ACC112 (cell line): ENCODE data around the gene DPYSL3.

Experiments
- H2AFZ ChIP-seq: fragments of 200-600 bp; sonication (generic); one replicate; pipeline ENCODE4 v1.6.0; 2017; ENCODE audit warnings: antibody characterized with exemption, low read length; ENCODE audit not compliant: unreplicated experiment
- H3K27ac ChIP-seq: fragments of 200-600 bp; sonication (generic); 2 replicates; pipeline ENCODE4 v1.5.1; 2014; ENCODE audit warnings: low read depth, mild to moderate bottlenecking, antibody characterized with exemption, low read length, moderate library complexity
- H3K27me3 ChIP-seq: fragments of 200-600 bp; sonication (generic); 2 replicates; pipeline ENCODE4 v1.6.1; 2014; ENCODE audit warnings: mild to moderate bottlenecking, antibody characterized with exemption, low read length, moderate library complexity, mixed read lengths; ENCODE audit not compliant: insufficient read depth
- H3K36me3 ChIP-seq: fragments of 200-600 bp; sonication (generic); 2 replicates; pipeline ENCODE4 v1.6.1; 2016; ENCODE audit warnings: mild to moderate bottlenecking, antibody characterized with exemption, low read length, moderate library complexity, mixed read lengths; ENCODE audit not compliant: insufficient read depth
- H3K4me1 ChIP-seq: fragments of 200-600 bp; sonication (generic); one replicate; pipeline ENCODE4 v1.6.1; 2016; ENCODE audit warnings: low read length, mixed read lengths; ENCODE audit not compliant: insufficient read depth, unreplicated experiment, control insufficient read depth
- H3K4me3 ChIP-seq: fragments of 200-600 bp; sonication (generic); 2 replicates; pipeline ENCODE4 v1.5.1; 2014; ENCODE audit warnings: mild to moderate bottlenecking, low read depth, low read length
- H3K79me2 ChIP-seq: fragments of 200-600 bp; sonication (generic); one replicate; pipeline ENCODE4 v1.6.0; 2016; ENCODE audit warnings: low read length; ENCODE audit not compliant: control insufficient read depth, unreplicated experiment, insufficient read depth

The DPYSL3 gene

DNA sequence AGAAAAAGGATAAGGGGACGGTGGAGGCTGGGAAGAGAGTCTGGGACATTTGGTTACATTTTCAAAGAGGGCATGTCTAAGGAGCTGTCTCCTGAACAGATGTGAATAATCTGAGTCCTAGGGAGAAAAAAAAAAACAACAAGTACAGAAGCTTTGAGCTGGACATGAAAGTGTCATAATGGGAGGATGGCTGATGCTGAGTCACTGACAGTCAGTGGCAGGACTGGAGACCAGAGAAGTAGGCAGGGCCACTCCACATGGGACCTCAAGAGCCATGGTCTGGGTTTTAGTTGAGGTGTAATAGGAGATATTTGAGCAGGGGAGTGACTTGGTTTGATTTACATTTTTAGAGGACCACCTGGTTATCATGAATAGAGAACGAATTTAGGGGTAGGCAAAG is 70.6 kb downstream of the DPYSL3 start:
- no peaks in the 10 kb centered on the region for H3K27me3 ChIP-seq
- peaks cover 8% of the 10 kb centered on the region for H3K4me1 ChIP-seq
- H3K79me2 ChIP-seq: no peaks in the 10 kb centered on the region
- H3K4me3 ChIP-seq: no peak overlapping the region
- no peak overlapping the region for H2AFZ ChIP-seq
- no peak overlapping the region for H3K27ac ChIP-seq
- no peaks in the 10 kb centered on the region for H3K36me3 ChIP-seq

DNA sequence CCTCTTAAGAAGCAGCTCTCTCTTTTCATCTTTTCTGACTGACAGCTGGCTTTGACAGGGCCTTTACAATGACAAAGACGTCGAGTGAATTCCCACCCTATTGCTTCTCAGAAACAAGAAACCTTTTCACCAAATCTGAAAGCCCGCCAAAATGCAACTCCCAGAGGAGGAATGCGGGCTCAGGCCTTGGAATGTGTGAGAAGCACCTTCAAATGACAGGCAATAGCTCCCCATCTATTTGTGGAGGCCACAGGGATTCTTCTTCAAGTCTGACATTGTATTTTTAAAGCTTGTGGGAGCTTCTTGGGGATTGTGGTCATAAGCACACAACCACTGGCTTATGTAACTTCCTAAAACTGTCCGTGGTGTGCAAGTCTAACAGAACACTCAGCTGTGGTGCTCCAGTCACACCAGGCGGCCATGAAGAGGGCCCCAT is 72.7 kb downstream of the DPYSL3 start:
- Histone ChIP-seq H2AFZ (no peak overlapping the region), H3K4me3 (no peak overlapping the region), H3K27ac (no peak overlapping the region), H3K36me3 (no peaks in the 10 kb centered on the region), H3K4me1 (peaks cover 8% of the 10 kb centered on the region), H3K27me3 (no peaks in the 10 kb centered on the region), H3K79me2 (no peaks in the 10 kb centered on the region)

DNA sequence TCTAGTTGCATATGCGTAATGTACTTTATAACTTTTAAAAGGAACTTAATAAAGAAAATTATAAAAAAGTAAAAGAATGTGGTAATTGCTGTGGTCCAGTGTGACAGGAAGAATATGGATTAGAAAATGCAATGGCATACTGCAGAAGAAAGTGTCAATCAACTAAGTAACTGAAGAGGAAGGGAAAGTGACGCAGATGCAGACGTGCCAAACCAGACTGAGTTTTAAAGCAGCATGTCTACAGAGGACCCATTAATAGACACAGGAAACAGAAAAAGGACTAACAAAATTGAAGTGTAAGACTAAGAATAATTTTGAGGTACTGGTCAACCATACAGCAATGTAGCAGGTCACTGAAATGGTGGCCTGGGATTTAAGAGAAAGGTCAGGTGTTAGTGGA is 73.3 kb downstream of the DPYSL3 start:
- Histone ChIP-seq H3K4me3 (no peak overlapping the region), H3K36me3 (no peaks in the 10 kb centered on the region), H3K27ac (no peak overlapping the region), H3K79me2 (no peaks in the 10 kb centered on the region), H3K27me3 (no peaks in the 10 kb centered on the region), H2AFZ (no peak overlapping the region), H3K4me1 (peaks cover 8% of the 10 kb centered on the region)

DNA sequence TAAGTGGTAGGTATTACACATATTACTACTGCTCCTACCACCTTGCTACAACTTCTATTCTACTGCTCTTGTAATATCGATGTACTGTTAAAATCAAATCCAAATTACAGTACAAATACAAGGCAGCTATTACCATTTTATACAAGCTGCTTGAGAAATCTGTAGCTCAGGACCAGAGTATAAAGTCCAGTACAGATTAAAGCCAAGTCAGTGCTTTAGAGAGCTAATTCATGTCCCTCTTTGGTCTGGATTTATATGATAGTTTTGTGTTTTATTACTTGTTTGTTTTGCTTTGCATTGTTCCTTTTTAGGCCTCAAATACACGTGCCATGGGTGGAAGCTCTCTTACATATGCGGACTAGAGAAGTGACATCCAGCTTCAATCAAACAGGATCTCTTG is 75.8 kb downstream of the DPYSL3 start:
- Histone ChIP-seq H3K27ac (no peak overlapping the region), H3K4me3 (no peak overlapping the region), H3K79me2 (no peaks in the 10 kb centered on the region), H2AFZ (no peak overlapping the region), H3K36me3 (no peaks in the 10 kb centered on the region), H3K4me1 (peaks cover 2% of the 10 kb centered on the region), H3K27me3 (no peaks in the 10 kb centered on the region)

DNA sequence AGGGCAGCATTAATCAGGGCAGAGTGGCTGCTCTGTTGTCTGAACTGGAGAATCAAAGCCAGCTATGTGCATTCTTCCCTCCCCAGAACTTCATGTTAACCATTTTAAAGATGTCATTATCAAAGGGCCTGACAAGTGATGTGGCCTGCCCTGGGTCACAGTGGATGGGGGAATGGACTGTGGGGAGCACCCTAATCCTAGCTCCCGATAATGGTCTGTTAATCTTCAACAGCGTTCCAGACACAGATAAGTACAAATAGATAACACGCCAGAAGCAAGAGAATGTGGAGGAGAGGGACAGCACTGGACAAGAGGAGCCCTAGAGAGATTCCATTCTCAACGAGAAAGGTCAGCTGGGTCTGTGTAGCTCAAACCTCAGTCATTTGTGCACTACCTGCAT is 77.5 kb downstream of the DPYSL3 start:
- Histone ChIP-seq H3K36me3 (no peaks in the 10 kb centered on the region), H2AFZ (no peak overlapping the region), H3K27ac (no peak overlapping the region), H3K4me3 (no peak overlapping the region), H3K79me2 (no peaks in the 10 kb centered on the region), H3K4me1 (peaks cover 10% of the 10 kb centered on the region), H3K27me3 (no peaks in the 10 kb centered on the region)

DNA sequence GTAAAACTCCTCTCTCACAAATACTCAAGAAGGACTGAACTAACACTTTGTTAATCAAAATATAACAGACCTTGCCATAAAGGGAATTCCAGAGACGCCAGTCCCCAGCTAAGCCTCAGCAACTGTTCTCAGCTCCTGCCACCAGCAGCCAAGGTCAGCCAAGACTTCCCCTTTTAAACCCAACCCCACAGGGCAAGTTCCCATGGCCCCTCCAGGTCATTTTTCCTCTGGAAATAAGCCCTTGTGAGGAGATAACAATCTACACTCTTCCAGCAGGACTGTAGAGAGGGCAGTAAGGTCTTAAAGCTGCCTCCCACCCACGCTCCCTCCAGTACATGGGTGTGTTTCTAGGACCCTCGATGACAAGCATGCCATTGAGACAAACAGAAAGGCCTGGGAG is 78.3 kb downstream of the DPYSL3 start:
- peaks cover 17% of the 10 kb centered on the region for H3K4me1 ChIP-seq
- no peaks in the 10 kb centered on the region for H3K79me2 ChIP-seq
- no peaks in the 10 kb centered on the region for H3K36me3 ChIP-seq
- no peaks in the 10 kb centered on the region for H3K27me3 ChIP-seq
- no peak overlapping the region for H3K4me3 ChIP-seq
- no peak overlapping the region for H3K27ac ChIP-seq
- no peak overlapping the region for H2AFZ ChIP-seq

DNA sequence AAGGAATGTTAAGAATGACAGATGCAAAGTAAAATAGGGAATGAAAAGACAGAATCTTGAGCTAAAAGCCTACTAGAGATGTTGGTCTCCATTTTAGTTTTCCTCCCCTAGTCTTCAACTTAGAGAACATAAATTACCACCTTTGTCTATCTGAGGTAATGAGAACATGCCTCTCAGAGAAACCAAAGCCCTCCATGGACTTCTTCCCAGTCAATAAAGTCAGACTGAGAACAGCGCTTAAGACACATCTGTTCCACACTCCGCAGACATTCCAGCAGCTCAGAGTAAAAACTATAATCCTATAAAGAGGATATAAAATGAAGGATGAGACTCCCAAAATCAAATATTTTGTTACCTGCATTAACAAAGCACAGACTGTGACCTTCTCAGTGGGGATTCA is 79.2 kb downstream of the DPYSL3 start:
- Histone ChIP-seq H3K79me2 (no peaks in the 10 kb centered on the region), H3K27me3 (no peaks in the 10 kb centered on the region), H3K4me3 (no peak overlapping the region), H3K27ac (no peak overlapping the region), H3K4me1 (peaks cover 20% of the 10 kb centered on the region), H3K36me3 (no peaks in the 10 kb centered on the region), H2AFZ (no peak overlapping the region)

DNA sequence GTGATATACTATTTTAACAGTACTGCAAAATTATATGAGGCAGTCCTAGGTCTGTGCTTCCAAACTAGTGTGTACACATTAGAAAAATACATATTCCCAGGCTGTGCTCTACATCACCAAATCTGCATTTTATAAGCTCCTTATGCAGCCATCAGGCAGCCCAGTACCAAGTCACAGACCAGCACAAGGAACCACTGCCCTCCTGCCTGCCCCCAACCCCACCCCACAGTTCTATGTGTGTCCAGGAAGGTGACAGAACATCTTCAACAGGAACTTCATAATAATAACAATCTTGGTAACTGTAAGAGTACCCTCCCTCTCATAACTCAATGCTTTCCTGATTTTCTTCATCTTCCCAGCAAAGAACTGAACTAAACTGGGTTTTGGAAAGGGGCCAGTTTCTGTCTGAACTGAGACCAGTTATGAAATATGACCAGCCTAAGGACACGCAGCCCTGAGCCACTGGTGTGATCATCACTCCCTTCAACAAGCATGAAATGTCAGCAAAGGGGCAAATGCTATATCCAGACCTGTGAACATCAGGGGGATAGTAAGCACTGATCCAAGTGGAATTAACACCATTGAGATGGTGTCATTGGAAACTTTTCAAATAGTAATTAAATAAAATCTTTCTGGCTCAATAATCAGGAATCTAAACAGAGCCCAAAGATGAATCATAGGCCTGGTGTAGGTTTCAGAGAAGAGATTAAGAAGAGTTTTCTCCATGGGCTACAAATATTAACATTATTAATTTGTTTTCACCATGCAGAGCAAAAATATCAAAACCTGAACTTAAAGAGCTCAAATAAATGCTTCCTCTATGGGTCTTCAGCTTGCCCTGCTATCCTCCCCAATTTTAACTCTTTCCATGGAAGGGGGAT is 82.1 kb downstream of the DPYSL3 start:
- no peak overlapping the region for H2AFZ ChIP-seq
- H3K27ac ChIP-seq: no peak overlapping the region
- H3K36me3 ChIP-seq: no peaks in the 10 kb centered on the region
- no peaks in the 10 kb centered on the region for H3K79me2 ChIP-seq
- H3K27me3 ChIP-seq: no peaks in the 10 kb centered on the region
- peaks cover 20% of the 10 kb centered on the region for H3K4me1 ChIP-seq
- H3K4me3 ChIP-seq: no peak overlapping the region

DNA sequence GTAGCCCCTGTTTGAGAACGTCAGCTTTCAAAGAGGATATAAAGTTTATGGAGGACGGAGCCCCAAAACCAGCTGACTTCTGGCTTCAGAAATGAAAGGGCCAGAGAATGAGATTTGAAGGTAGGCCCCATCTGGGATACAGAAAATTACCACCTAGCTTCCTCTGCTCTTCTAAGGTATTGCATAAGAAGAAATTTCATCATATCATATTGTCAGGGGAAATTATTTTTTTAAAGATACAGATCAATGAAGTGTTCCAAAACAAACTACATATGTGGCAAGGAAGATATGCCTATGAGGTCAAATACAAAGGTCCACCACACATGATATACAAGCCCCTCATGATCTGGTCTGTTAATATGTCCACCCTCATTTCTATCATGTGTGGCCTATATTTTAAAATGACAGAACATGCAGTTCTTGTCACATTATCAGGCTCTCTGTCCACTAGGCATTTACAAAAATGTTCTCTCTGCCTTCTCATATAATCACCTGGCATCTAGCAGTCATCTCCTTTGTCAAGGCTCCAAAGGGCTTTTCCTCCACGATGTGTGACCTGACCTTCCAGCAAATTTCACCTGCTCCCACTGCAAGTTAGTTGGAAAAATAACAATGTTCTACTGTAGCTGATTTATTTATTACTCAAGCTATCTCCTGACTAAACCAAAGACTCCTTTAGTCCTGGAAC is 83.1 kb downstream of the DPYSL3 start:
- Histone ChIP-seq H3K27ac (no peak overlapping the region), H3K4me1 (peaks cover 20% of the 10 kb centered on the region), H3K27me3 (no peaks in the 10 kb centered on the region), H3K79me2 (no peaks in the 10 kb centered on the region), H3K4me3 (no peak overlapping the region), H3K36me3 (no peaks in the 10 kb centered on the region), H2AFZ (no peak overlapping the region)

DNA sequence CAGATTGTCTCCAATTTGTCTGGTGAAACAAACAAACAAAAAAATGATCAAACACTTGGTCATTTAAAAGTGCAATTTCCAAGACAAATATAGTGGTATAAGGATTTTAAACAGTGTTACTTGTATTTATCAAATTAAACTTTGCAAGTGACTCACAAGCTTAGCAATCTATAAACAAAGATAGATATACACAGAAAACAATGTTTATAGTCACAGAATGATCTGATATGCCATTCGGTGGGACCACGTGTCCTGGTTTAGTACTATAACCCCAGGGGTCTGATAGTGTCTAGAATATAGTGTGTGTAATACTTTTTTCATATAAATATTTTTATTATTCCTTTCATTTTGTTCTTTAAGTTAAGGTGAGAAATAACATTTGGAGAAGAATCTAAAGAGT is 91.3 kb downstream of the DPYSL3 start:
- no peaks in the 10 kb centered on the region for H3K79me2 ChIP-seq
- H3K36me3 ChIP-seq: no peaks in the 10 kb centered on the region
- no peak overlapping the region for H3K4me3 ChIP-seq
- H3K27ac ChIP-seq: no peak overlapping the region
- peaks cover 20% of the 10 kb centered on the region for H3K4me1 ChIP-seq
- H3K27me3 ChIP-seq: no peaks in the 10 kb centered on the region
- no peak overlapping the region for H2AFZ ChIP-seq
